Stimulated activated CD8-positive, alpha-beta memory T cell treated with anti-CD3 and anti-CD28 coated beads, Interleukin-7, amount 100 ng/mL, for 1 hour (primary cell): Measurements from ENCODE around the gene FNDC10.
A peak's percentile ranks its signal among the peaks of the same experiment; 100 is the strongest.
"Not testable (repeated sequence)": the region's sequence is repeated elsewhere in the genome, so short reads cannot be mapped to it uniquely, and the experiment has no call there.

Source experiments
- DNase-seq, 2 donors: peaks; one replicate each; pipeline ENCODE4 v3.0.0-alpha.2; 2020; ENCODE audit warnings: low read depth in 2 of 2

Gene FNDC10

DNA sequence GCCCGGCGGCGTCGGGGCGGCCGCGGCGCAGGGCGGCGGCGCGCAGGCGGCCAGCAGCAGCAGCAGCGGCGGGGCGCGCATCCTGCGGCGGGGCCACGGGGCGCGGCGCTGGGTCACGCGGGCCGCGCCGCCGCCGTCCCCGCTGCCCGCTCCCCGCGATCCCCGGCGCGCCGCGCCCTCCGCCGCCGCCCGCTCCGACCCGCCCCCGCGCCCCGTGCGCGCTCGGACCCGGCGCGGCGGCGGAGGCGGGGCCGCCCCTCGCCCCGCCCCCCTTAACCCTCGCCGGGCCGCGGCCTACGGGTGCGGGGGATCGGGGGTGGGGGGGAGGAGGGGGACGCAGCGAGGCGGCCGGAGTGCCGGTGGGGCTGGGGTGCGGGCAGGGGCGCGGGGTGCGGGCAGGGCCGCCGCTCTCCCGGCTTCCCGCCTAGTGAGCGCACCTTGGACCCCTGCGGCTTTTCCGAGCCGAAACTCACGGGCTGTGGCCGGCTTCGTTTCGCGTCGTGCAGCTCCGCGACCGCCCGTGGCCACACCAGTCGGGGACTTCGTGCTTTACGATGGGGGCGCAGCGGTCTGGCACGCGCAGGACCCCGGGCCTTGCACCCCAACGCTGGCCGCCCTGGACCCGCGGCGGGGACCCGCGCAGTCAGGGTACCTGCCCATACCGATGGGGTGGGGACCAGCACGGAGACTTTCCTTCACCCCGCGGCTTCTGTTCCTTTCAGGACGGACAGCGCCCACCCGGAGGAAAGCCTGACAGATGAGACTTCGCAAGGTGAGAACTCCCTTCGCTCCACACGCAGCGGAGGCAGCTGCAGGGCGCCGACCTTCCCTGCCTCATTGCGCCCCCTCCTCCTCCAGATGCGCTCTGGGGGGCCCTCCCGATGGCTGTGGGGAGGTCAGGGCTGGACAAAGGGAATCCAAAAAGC lies at the start of gene FNDC10:
Gene FNDC10, minus strand, starts transcription at position 201 of the 926 bp plus-strand sequence. Its CDS starts 120 bp downstream, at position 81.
- DNase-seq, result no peak

DNA sequence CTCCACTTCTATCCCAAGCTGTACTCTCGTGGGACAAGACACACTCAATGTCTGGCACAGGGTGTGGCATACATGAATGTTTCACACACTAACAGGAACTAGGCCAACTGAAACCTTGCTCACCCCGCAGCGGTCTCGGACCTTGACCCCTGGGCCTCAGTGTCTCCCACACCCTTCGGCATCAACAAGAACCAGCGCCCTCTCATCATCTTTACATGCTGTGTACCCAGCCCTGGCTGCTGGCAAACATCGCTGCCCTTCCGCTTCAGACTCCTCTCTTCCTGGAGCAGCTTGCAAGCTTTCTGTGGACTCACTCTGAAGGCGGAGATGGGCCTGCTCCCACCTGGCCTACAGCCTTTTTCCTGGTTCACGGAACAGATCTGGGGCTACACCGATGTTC lies 48.3 kb upstream of the FNDC10 start:
- DNase-seq, result not testable (repeated sequence)

DNA sequence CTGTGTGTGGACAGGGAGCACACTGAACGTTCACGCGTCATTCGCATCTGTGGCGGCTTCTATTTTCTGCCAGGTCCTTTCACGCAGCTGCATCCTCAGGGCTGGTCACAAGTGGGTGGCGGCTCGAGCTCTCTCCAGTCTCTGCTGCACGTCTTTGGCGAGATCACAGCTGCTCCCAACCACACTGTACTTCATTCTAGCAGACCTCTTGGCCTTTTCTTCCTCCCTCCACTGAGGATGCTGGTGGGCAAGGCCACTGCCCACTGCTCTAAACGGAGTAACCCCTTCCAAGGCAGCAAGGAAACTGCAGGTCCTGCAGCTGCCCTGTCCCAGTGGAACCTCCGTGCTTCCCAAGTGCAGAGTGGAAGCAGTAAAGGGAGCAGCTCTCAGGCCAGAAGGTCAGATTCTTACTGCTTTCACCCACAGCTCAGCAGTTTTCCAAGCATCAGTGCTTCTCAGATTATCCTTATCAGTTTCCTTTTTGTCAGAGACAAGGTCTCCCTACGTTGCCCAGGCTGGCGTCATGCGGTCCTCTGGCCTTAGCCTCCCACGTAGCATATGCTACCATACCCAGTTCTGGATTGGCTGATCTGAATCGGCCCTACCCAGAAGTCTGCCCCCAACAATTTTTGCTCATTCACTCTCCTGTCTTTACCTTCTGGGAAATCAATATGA lies 47.8 kb upstream of the FNDC10 start:
- not testable (repeated sequence) for DNase-seq

DNA sequence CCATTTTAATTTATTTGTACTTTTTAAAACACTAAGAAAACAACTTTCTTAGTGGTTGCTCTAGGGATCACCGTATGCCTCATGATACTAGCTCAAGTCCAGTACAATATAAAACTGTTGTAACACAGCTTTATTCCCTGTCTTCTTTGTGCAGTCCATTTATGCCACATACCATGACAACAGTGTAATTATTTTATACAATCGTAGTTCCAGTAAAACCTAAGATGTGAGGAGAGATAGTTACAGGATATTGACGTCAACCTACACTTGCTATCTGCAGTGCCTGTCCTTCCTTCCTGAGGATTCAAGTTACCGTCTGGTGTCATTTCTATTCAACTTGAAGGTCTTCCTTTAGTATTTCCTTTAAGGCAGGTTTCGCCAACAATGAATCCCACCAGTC lies 46.4 kb upstream of the FNDC10 start:
- DNase-seq, result not testable (repeated sequence)

DNA sequence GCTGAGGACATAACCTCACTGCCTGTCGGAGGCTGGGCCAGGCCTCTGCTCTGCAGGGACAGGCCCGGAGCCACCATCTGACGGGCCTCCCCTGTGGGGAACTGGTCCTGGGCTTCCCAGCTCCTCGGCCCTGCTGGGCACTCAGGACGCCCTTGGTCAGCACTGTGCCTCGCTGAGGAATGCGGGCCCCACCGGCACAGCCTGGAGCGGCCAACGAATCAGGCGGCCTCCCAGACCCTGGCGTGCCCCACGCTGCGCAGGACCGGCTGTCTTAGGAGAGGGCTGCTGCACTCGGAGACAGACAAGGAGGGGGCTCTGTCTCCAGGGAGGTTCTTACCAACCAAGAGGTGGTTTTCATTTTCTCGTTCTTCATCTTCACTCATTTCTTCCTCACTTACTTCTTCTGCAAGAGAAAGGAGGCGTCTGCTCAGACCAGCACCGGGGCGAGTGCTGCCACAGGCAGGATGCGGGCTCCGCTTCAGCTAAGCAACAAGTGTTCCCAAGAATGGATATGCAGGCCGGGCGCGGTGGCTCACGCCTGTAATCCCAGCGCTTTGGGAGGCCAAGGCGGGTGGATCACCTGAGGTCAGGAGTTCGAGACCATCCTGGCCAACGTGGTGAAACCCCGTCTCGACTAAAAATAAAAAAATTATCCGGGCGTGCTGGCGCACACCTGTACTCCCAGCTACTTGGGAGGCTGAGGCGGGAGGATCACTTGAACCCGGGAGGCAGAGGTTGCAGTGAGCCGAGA lies 41.0 kb upstream of the FNDC10 start:
- DNase-seq, result not testable (repeated sequence)

DNA sequence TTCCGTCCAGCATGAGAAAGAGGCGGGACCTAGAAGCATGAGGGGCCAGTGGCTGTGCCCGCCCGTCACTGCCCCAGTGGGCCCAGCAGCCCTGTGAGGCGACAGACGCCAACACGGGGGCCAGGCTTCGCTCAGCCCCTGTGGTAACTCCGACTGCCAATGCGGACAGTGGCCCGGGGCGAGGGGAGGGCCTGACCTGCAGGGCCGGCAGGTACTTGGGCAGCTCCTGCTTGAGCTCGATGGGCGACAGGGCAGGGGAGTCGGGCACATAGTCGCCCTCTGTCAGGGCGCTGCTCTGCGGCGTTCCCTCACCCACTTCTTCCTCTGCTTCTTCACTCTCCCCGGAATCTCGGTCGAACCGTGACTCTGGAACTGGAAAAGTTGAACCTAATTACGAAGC lies 40.1 kb upstream of the FNDC10 start:
- not testable (repeated sequence) for DNase-seq

DNA sequence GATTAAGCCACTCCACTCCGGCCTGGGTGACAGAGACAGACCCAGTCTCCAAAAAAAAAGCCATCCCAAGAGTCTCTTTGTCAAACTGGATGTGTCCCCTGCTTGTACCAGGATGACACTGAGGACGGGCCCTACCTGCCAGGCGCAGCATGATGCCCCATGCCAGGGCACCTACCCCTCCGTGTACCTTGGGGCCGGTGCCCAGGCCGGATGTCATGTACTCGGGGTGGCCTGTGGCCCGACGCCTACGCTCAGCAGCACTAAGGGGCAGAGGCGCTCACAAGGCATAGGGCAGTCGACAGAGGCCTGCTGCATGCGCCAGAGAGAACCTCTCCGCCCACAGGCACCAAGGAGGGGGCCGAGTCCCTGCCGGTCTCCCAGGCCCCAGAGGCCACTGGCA lies 39.4 kb upstream of the FNDC10 start:
- not testable (repeated sequence) for DNase-seq

DNA sequence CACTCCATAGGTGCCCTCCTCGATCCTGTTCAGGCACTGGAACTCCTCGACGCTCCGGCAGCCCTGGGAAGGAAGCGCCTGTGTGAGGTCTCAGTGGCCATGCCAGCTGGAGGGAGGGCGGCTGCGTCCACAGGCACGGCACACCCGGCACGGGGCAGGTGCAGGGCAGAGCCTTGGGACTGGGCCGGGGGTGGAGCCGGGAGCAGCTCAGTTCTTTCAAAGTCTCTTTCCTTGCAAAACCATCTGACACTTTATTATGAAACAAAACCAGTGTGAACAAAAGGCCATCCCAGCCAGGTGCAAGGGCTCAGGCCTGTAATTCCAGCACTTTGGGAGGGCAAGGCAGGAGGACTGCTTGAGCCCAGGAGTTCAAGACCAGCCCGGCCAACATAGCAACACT lies 38.6 kb upstream of the FNDC10 start:
- not testable (repeated sequence) for DNase-seq

DNA sequence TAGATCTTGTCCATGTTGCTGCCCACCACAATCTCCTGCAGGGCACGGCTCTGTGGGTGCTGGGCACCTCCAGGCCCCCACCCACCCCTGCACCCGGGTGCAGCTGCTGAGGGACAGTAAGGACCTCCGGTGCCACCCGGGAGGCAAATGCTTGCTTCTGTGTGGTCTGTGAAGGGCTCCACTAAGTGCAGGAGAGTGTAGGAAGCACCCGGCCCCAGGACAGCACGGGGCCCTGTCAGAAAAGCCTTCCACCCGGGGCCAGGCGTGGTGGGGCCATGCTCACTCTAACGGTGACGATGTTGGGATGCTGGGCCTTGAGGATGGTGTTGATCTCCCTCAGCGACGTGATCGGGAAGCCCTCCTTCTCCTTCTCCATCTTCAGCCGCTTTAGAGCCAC lies 37.5 kb upstream of the FNDC10 start:
- DNase-seq, result not testable (repeated sequence)

DNA sequence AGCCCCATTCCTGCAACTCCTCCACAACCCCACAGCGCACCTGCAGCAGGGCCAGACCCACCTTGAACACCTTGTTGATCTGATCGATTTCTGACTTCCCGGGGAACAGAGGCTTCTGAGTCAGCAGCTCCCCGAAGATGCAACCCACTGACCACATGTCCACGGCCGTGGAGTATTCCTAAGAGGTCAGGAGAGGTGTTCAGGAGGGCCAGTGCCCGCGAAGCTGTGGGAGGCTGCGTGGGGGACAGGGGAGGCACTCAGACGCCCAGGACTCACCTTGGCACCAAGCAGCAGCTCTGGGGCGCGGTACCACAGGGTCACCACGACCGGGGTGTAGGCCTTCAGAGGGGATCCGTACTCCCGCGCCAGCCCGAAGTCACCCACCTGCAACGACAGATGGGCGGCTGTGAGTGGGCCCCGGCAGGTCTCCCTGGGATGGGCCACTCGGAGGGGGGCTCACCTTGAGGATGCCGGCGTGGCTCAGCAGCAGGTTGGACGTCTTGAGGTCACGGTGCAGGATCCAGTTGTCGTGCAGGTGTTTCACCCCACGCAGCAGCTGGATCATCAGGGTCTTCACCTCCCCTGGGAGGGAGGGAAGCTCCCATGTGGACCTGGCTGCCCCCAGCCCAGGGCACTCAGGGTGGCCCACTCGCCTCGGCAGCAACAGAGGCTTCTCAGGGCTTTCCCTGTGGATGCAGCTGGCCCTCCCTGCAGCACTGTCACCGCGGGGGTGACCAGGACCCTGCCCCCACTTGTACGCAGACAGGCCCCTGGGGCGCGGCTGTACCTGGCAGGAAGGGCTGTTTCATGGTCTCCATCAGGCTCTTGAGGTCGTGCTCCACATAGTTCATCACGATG lies 36.9 kb upstream of the FNDC10 start:
- DNase-seq, result not testable (repeated sequence)

DNA sequence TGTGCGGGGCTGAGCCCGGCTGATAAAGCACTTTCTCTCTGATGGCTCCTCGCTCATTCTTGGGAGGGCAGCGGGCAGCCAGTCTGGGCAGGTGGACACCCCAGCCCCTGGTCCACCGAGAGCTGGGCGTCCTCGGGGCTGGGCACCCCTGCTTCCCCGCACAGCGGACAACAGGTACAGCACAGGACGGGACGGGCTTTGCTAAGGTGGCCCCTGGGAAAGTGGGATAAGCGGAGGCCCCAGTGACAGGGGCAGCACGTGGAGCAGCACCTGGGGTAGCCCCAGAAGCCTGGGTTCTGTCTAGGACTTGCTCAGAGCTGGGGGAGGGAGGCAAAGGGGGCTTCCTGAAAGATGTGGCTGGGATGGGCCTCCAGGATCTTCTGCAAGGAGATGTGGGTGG lies 34.7 kb upstream of the FNDC10 start:
- not testable (repeated sequence) for DNase-seq

DNA sequence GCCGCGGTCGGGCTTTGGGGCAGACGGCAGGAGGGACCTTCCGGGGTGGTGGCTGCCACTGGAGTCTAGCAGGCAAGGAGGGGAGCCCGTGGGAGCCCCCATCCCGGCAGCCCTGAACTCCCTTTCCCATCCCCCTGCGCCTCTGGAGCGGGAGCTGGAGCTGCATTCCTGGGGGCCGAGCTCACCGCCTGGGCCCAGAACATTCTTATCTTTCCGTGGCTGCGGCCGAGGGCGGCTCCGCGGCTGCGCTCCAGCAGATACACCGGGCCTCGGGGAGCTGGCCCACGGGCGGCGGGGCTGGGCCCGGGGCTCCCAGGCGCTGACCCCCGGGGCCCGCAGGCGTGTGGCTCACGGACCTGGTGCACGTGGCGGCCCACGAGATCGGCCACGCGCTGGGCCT lies 33.5 kb upstream of the FNDC10 start:
- not testable (repeated sequence) for DNase-seq

DNA sequence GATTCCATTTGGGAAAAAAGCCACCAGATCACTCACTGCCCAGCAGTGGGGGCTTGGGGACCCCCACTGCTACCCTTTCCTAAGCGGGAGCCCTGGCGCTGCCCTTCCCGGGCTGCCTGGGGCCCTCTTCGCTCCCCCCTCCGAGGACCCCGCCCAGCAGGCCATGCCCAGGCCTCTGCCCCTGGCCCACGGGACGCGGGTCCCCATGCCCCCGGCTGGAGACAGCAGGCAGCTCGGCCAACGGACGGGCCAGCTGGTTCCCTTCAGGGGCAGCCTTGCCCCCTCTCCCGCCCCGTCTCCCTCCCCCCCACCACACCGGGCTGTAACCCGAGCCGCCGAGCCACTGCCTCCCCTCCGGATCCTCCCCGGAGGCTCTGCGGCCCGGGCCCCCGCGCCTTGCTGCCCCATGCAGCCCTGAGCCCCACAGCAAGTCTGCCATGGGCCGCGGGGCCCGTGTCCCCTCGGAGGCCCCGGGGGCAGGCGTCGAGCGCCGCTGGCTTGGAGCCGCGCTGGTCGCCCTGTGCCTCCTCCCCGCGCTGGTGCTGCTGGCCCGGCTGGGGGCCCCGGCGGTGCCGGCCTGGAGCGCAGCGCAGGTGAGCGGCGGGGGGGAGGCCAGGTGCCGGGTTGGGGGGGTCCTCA lies 32.0 kb upstream of the FNDC10 start, which contains the start of gene MMP23B:
Gene MMP23B, plus strand, starts transcription at position 392 of the 639 bp plus-strand sequence. Its CDS starts 46 bp downstream, at position 438.
- DNase-seq, result no peak

DNA sequence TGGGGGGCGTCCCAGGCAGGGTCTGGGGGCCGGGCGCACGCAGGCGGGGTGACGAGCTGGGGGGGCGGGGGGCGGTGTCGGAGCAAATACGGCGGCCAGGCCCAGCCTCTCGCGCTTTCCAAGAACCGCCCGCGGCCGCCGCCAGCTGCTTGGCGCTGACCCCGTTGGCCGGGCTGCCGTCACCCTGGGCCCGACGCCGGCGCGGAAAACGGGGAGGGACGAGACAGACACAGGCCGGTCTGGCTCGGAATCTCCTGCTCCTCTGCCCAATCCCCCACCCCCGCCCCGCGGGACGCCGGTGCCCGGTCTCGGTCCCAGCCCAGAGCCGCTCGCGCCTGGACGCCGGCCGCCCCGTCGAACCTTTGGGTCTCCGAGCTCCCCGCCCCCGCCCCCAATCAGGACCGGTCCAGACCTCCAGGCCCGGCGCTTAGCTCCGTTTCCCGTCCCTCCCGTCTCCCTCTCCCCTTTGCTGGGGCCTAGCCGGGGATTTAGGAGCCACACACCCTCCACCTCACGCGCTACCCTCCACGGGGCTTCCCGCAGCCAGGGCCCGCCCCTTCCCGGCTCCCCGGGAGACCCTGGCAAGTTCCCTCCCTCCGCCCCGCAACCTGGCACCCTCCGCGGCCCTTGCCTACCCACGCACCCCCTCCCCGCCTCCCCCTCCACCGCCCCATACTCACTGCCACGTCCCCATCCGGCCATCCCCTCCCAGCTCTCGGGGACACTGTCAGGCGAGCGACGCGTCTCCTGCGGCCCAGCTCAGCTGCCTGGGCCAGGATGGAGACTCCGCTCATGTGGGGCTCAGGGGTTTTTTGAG lies 31.2 kb upstream of the FNDC10 start:
- DNase-seq, result no peak

DNA sequence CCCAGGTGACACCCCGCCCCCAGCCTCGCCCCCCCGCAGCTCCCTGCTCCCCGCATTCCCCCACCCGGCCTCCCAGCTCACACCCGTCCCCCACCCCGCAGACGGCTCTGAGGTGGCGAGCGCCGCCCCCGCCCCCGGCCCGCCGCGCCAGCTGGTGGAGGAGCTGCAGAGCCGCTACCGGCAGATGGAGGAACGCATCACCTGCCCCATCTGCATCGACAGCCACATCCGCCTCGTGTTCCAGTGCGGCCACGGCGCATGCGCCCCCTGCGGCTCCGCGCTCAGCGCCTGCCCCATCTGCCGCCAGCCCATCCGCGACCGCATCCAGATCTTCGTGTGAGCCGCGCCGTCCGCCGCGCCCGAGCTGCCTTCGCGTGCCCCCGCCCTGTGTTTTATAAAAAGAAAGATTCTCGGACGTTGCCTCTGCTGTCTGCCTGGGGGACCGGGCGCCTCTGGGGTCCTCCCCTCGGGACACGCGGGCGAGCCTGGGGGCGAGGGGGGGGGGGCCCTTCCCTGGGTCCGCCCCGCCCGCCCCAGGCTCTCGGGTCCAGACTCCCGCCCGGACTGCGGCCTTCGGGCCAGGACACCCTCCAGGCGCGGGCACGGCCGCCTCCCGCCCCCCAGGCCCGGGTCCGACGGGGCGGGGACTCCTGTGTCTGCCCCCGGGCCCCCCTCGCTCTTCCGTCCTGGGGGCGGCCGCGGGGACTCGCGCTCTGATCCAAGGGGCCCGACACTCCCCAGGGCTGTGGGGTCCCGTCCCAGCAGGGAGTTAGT lies 30.4 kb upstream of the FNDC10 start:
- peak; percentile 87 to 89 for DNase-seq

DNA sequence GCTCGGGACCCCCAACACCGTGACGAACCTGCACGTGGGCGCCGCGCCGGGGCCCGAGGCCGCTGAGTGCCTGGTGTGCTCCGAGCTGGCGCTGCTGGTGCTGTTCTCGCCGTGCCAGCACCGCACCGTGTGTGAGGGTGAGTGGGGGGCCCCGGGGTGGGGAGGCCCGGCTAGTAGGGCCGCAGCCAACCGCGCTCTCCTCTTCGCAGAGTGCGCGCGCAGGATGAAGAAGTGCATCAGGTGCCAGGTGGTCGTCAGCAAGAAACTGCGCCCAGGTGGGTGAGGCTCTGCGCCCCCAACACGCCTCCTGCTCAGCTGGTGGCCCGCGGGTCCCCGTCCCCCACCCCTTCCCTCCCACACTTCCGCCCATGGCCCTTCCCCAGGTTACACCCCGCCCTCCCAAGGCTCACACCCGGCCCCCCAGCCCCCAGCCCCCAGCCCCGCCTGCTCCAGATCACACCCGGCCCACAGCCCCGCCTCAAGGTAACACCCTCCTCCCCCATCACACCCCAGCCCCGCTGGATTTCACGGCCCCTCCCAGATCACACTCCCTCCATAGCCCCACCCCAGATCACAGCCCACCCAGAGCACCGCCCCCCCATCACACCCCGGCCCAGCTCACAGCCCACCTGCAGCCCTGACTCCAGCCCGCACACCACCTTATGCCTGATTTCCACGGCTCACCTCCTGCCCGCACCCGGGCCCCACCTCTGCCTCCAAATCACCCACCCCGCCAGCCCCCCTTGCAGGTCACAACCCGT lies 29.7 kb upstream of the FNDC10 start:
- peak; percentile 52 to 54 for DNase-seq

DNA sequence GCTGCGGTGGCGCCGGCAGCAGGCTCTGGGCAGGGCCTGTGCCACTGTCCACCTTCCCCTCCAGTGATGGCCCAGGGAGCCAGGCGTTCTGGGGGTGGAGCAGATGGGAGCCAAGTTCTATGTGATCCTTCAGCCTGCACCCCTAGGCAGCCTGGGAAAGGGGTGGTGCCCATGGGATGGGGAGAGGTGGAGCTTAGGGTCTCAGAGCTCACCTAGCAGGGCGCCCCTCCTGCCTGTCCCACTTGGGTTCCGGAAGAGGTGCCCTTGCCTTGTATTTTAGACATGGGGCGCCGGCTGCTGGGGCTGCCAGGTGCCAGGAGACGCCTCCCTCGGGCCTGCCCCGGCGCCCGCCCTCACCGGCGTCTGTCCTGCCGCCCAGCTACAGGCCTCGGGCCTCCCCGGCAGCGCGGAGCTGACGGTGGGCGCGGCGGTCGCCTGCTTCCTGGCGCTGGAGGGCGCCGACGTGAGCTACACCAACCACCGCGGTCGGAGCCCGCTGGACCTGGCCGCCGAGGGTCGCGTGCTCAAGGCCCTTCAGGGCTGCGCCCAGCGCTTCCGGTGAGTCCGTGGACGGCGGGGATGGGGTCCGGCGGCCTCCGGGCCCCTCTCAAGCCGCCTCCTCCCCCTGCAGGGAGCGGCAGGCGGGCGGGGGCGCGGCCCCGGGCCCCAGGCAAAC lies 29.0 kb upstream of the FNDC10 start:
- DNase-seq, result no peak
